CD4-positive, alpha-beta memory T cell (primary cell): ENCODE measurements around the gene LRSAM1. TPM values are rescaled to one million over a fixed set of nuclear protein-coding genes. Genes with fewer than 3 reads are reported as not detected.

Source experiments
- CTCF ChIA-PET: fragments of 350-600 bp; sonication (Branson Sonifier 250); formaldehyde crosslinking; loops from one replicate; lab custom pipeline; 2021; ENCODE audit warnings: inconsistent platforms; ENCODE audit not compliant: partially characterized antibody; lab: Charles Lee
- POLR2A ChIA-PET: fragments of 350-600 bp; sonication (Branson Sonifier 250); formaldehyde crosslinking; loops from one replicate; lab custom pipeline; 2021; ENCODE audit not compliant: partially characterized antibody; lab: Charles Lee
- DNase-seq, 5 donors: peaks; one replicate each; pipeline versions ENCODE4 v3.0.0 to v3.0.0-alpha.2; 2020 to 2022; ENCODE audit warnings: mixed read lengths in 1 of 5
- H3K27ac ChIP-seq: one replicate; pipeline ENCODE4 v1.7.0; 2013; ENCODE audit warnings: low read depth, low read length
- H3K27me3 ChIP-seq: 2 replicates; pipeline ENCODE4 v1.7.0; 2013; ENCODE audit warnings: mild to moderate bottlenecking, low read length, moderate library complexity; ENCODE audit not compliant: insufficient read depth
- H3K36me3 ChIP-seq: 2 replicates; pipeline ENCODE4 v1.7.0; 2013; ENCODE audit warnings: mild to moderate bottlenecking, low read length, moderate library complexity; ENCODE audit not compliant: insufficient read depth
- H3K4me1 ChIP-seq: 2 replicates; pipeline ENCODE4 v1.7.0; 2013; ENCODE audit warnings: mild to moderate bottlenecking, low read length, moderate library complexity; ENCODE audit not compliant: insufficient read depth
- H3K4me3 ChIP-seq, 2 donors: one replicate each; pipeline ENCODE4 v1.7.0; 2013; ENCODE audit warnings: low read length in 2 of 2, mild to moderate bottlenecking in 1 of 2
- H3K9me3 ChIP-seq, 2 donors: one replicate each; pipeline ENCODE4 v1.7.0; 2013; ENCODE audit warnings: low read length in 2 of 2, control low read depth in 1 of 2; ENCODE audit not compliant: control insufficient read depth in 1 of 2
- H3K27ac Mint-ChIP-seq, 7 donors: one replicate each; pipeline ENCODE4 v1.8.0; 2020 to 2021; ENCODE audit warnings: mixed read lengths in 7 of 7, mild to moderate bottlenecking in 6 of 7, inconsistent platforms in 3 of 7, moderate library complexity in 3 of 7
- H3K27me3 Mint-ChIP-seq, 2 donors: one replicate each; pipeline ENCODE4 v1.8.0; 2020 to 2021; ENCODE audit warnings: mixed read lengths in 2 of 2
- H3K36me3 Mint-ChIP-seq, 2 donors: one replicate each; pipeline ENCODE4 v1.8.0; 2020 to 2021; ENCODE audit warnings: mixed read lengths in 2 of 2, inconsistent platforms in 1 of 2, mild to moderate bottlenecking in 1 of 2
- H3K4me1 Mint-ChIP-seq, 4 donors: one replicate each; pipeline ENCODE4 v1.8.0; 2020 to 2021; ENCODE audit warnings: mixed read lengths in 4 of 4, mild to moderate bottlenecking in 1 of 4
- H3K4me3 Mint-ChIP-seq, 8 donors: one replicate each; pipeline ENCODE4 v1.8.0; 2020 to 2021; ENCODE audit warnings: mixed read lengths in 8 of 8, mild to moderate bottlenecking in 7 of 8, moderate library complexity in 6 of 8, inconsistent platforms in 3 of 8
- H3K9me3 Mint-ChIP-seq, 8 donors: one replicate each; pipeline ENCODE4 v1.8.0; 2020 to 2021; ENCODE audit warnings: mixed read lengths in 8 of 8, mild to moderate bottlenecking in 5 of 8, inconsistent platforms in 3 of 8, moderate library complexity in 1 of 8
- intact Hi-C: fragments of 100-400 bp; cut with micrococcal nuclease; formaldehyde crosslinking; loops from one replicate; pipeline ENCODE4 v1.15.1; 2023
- polyA plus RNA-seq, 2 donors: library from polyadenylated mRNA; unstranded; fragments of 300-500 nt; fragmentation: Illumina TruSeq; gene quantifications; one replicate each; pipeline ENCODE4 v1.2.3, GENCODE V29; 2021
- total RNA-seq, 2 experiments: library from RNA; stranded (reverse); gene quantifications; one replicate each; pipeline ENCODE4 v1.2.3, GENCODE V29; 2021

LRSAM1 gene
- total and polyA plus RNA-seq, 4 experiments from 2014 or later: 4.3 to 31.3 (median 19.9) TPM

GRCh38 chr9:127449332-127449966, 1.9 kb upstream of the LRSAM1 start:
- Mint-ChIP-seq H3K4me1 (peaks cover 27 to 62% (median 39%) of the 10 kb centered on the region in 4 donors), H3K27ac (peak overlapping the region; percentile 73 to 98 (median 96)), H3K27me3 (no peaks in the 10 kb centered on the region), H3K36me3 (peaks cover 45 to 75% of the 10 kb centered on the region in 2 donors), H3K9me3 (peaks cover 0 to 7% (median 0%) of the 10 kb centered on the region in 8 donors), H3K4me3 (peak overlapping the region; percentile 95 to 99 (median 96))
- Histone ChIP-seq H3K9me3 (no peaks in the 10 kb centered on the region), H3K4me3 (peak overlapping the region; percentile 86 to 97), H3K27ac (peak overlapping the region; percentile 83), H3K36me3 (peaks cover 50% of the 10 kb centered on the region), H3K27me3 (no peaks in the 10 kb centered on the region), H3K4me1 (peaks cover 29% of the 10 kb centered on the region)
- ChIA-PET POLR2A (interaction anchor here (0.9 to 4.1 kb wide), 11 partner anchors 9 to 645 kb away, joined by 3 to 67 read pairs (median 21); partner anchors contain the start of genes SLC2A8, TOR2A, ZBTB43 and ZNF79), CTCF (interaction anchor here (1.0 to 1.4 kb wide), 3 partner anchors 10 to 53 kb away, joined by 3 to 6 read pairs (median 5); partner anchors contain the start of gene SLC2A8)
- intact Hi-C loops: no loop called here
- no peak for DNase-seq

DNA sequence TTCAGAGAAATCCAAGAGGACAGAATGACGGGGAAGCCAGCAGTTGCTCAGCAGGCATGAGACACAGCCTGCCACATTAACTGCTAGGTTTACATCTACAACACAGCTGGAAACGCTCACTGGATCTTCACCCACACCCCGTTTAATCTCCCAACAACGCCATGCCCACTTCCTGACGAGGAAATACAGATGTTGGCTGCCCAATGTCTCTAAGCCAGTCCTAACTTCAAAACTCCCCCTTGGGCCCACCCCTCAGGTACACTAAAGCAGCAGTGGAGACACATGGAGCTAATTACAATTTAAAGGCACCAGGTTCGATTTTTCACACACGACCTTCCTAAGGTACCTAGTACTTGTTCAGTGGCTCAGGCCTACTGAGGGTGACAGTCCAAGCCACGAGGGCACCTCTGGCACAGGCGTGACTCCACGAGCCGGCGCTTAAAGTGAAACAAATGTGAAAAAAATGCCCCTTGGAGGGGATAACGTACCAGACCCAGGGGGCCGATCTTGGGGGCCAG, 1.0 kb upstream of the LRSAM1 start:
- Histone ChIP-seq H3K27ac (peak overlapping the region; percentile 83), H3K4me1 (peaks cover 29% of the 10 kb centered on the region), H3K9me3 (no peaks in the 10 kb centered on the region), H3K36me3 (peaks cover 42% of the 10 kb centered on the region), H3K27me3 (no peaks in the 10 kb centered on the region), H3K4me3 (peak overlapping the region; percentile 86 to 97)
- intact Hi-C loops: loop anchor here (2.0 to 5.0 kb wide), 8 partner anchors 54 to 334 kb away; partner anchors contain the start of genes PTRH1, SLC2A8, TOR2A and TTC16
- peaks cover 0 to 3% (median 0%) of the 10 kb centered on the region in 8 donors for H3K9me3 Mint-ChIP-seq
- ChIA-PET CTCF (interaction anchor here (0.9 to 1.4 kb wide), 4 partner anchors 11 to 139 kb away, joined by 3 to 6 read pairs (median 6); partner anchors contain the start of gene SLC2A8), POLR2A (interaction anchor here (0.8 to 4.1 kb wide), 39 partner anchors 10 to 800 kb away, joined by 3 to 67 read pairs (median 5); partner anchors contain the start of genes PTRH1, RALGPS1, SH2D3C and SLC2A8)
- peak overlapping the region; percentile 95 to 98 (median 96) for H3K27ac Mint-ChIP-seq
- DNase-seq: peak in 1 of 5 donors; percentile 22
- no peaks in the 10 kb centered on the region for H3K27me3 Mint-ChIP-seq
- peak overlapping the region; percentile 95 to 99 (median 96) for H3K4me3 Mint-ChIP-seq
- peaks cover 27 to 62% (median 38%) of the 10 kb centered on the region in 4 donors for H3K4me1 Mint-ChIP-seq
- H3K36me3 Mint-ChIP-seq: peaks cover 37 to 66% of the 10 kb centered on the region in 2 donors

GRCh38 chr9:127451608-127451857, 223 bp downstream of the LRSAM1 start:
- peaks cover 29% of the 10 kb centered on the region for H3K4me1 ChIP-seq
- Mint-ChIP-seq H3K4me3 (peak overlapping the region; percentile 95 to 99 (median 96)), H3K9me3 (peaks cover 0 to 3% (median 0%) of the 10 kb centered on the region in 8 donors), H3K4me1 (peaks cover 27 to 57% (median 36%) of the 10 kb centered on the region in 4 donors), H3K27me3 (no peaks in the 10 kb centered on the region), H3K36me3 (peaks cover 31 to 59% of the 10 kb centered on the region in 2 donors), H3K27ac (peak overlapping the region; percentile 95 to 98 (median 96))
- no peaks in the 10 kb centered on the region for H3K27me3 ChIP-seq
- ChIA-PET POLR2A (interaction anchor here (0.6 to 4.1 kb wide), 38 partner anchors 8 to 799 kb away, joined by 3 to 67 read pairs (median 5); partner anchors contain the start of genes CDK9, PTRH1, RALGPS1 and SH2D3C), CTCF (interaction anchor here (0.7 to 1.3 kb wide), 3 partner anchors 133 to 235 kb away, joined by 3 to 4 read pairs (median 4); no protein-coding TSS in a partner anchor)
- peaks cover 37% of the 10 kb centered on the region for H3K36me3 ChIP-seq
- intact Hi-C loops: loop anchor here (1.0 to 5.0 kb wide), 9 partner anchors 27 to 333 kb away; partner anchors contain the start of genes PTRH1, SLC2A8, TOR2A and TTC16
- DNase-seq: no peak
- peak overlapping the region; percentile 86 to 97 for H3K4me3 ChIP-seq
- no peaks in the 10 kb centered on the region for H3K9me3 ChIP-seq
- peak overlapping the region; percentile 83 for H3K27ac ChIP-seq

DNA sequence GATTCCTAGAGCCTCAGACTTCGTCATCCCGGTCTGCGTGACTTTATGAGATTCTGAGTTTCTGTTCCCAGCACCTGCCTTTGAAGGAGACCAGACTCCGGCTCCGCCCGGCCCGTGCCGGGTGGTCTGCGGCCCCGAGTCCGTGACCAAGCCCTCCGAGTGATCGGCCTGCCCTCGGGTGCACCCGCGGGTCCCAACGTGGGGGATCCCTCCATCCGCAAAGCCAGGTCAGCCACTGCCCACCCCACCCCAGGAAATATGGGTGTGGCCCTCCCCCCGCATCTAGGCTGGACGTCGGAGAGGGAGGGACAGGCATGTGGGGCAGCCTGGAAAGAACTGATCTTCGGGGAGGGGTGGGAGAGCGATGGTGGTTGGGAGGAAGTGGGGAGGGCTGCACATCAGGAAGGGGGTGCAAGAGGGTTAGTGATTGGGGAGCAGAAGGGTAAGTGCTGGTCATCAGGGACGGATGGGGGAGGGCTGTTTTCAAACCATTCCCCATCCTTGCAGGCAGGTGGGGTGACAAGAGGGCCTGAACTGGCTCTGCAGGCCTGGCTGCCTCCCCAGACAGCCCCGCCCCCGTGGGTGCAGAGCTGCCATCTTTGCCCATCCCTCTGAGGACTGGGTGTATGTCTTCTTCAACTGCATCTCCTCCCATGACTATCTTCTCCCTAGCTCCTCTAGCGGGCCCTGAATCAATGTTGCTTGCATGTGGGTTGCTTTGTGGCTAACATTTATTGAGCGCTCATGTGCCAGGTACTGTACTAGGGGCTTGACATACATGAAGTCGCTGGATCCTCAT, 747 bp downstream of the LRSAM1 start:
- Mint-ChIP-seq H3K27me3 (no peaks in the 10 kb centered on the region), H3K9me3 (peaks cover 0 to 3% (median 0%) of the 10 kb centered on the region in 8 donors), H3K4me1 (peaks cover 27 to 54% (median 36%) of the 10 kb centered on the region in 4 donors), H3K36me3 (peaks cover 28 to 56% of the 10 kb centered on the region in 2 donors), H3K27ac (peak overlapping the region; percentile 95 to 98 (median 96)), H3K4me3 (peak overlapping the region; percentile 95 to 99 (median 96))
- H3K27me3 ChIP-seq: no peaks in the 10 kb centered on the region
- peaks cover 29% of the 10 kb centered on the region for H3K4me1 ChIP-seq
- POLR2A ChIA-PET: interaction anchor here (0.6 to 4.1 kb wide), 33 partner anchors 8 to 798 kb away, joined by 3 to 67 read pairs (median 6); partner anchors contain the start of genes CDK9, PTRH1, RALGPS1 and SLC2A8
- intact Hi-C loops: loop anchor here (1.0 to 5.0 kb wide), 9 partner anchors 28 to 333 kb away; partner anchors contain the start of genes PTRH1, SLC2A8, TOR2A and TTC16
- peaks cover 32% of the 10 kb centered on the region for H3K36me3 ChIP-seq
- peak overlapping the region; percentile 86 to 97 for H3K4me3 ChIP-seq
- peak overlapping the region; percentile 83 for H3K27ac ChIP-seq
- CTCF ChIA-PET: interaction anchor here (0.7 to 1.3 kb wide), 2 partner anchors 133 to 228 kb away, joined by 3 to 4 read pairs; no protein-coding TSS in a partner anchor
- peak; percentile 23 to 62 (median 31) for DNase-seq
- H3K9me3 ChIP-seq: no peaks in the 10 kb centered on the region

GRCh38 chr9:127452691-127453090, 1.4 kb downstream of the LRSAM1 start:
- CTCF ChIA-PET: no interaction called here
- Histone ChIP-seq H3K36me3 (peaks cover 25% of the 10 kb centered on the region), H3K27me3 (no peaks in the 10 kb centered on the region), H3K4me3 (peak overlapping the region; percentile 86 to 97), H3K9me3 (no peaks in the 10 kb centered on the region), H3K27ac (no peak overlapping the region), H3K4me1 (peaks cover 29% of the 10 kb centered on the region)
- no peaks in the 10 kb centered on the region for H3K27me3 Mint-ChIP-seq
- H3K4me1 Mint-ChIP-seq: peaks cover 28 to 51% (median 36%) of the 10 kb centered on the region in 4 donors
- H3K27ac Mint-ChIP-seq: peak overlapping the region in 2 of 7 donors; percentile 35 to 97
- intact Hi-C loops: loop anchor here (5.0 kb wide), 1 partner anchor 265 kb away; the partner anchor contains the start of genes PTRH1 and TTC16
- DNase-seq: no peak
- peaks cover 28 to 56% of the 10 kb centered on the region in 2 donors for H3K36me3 Mint-ChIP-seq
- H3K4me3 Mint-ChIP-seq: peak overlapping the region; percentile 70 to 99 (median 96)
- H3K9me3 Mint-ChIP-seq: peaks cover 0 to 3% (median 0%) of the 10 kb centered on the region in 8 donors
- POLR2A ChIA-PET: interaction anchor here (0.9 to 4.1 kb wide), 4 partner anchors 9 to 227 kb away, joined by 3 to 67 read pairs (median 38); partner anchors contain the start of gene ZNF79

DNA sequence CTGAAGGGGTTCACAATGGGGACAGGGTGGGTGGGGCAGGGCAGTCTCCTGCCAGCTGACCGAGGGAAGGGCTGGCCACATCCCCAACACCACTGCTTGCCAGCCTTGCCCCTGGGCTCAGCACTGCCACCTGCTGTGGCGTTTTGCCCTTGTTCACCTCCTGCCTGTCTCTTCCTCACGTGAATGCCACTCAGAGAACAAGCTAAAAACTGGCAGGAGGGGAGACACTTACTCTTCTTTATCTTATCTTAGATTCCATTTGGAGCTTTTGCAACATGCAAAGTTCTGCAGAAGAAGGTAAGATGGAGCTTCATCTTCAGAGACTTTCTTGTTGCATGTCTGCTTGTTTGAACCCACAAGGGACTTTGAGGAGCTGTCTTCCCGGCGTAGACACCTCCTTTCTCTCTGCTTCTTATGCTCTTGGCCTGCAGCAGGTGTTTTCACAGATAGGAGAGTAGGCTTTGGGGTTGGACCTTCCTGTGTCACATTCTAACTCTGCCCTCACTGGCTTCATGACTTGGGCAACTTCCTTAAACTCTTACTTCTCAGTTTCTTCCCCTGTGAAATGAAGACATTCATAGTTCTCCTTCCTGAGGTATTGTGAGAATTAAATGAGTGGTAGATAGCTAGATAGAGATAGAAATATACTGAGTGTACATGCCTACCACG, 4.1 kb downstream of the LRSAM1 start:
- intact Hi-C loops: no loop called here
- Mint-ChIP-seq H3K9me3 (peaks cover 0 to 3% (median 0%) of the 10 kb centered on the region in 8 donors), H3K4me1 (peaks cover 8 to 23% (median 12%) of the 10 kb centered on the region in 4 donors), H3K27me3 (no peaks in the 10 kb centered on the region), H3K36me3 (peaks cover 9 to 37% of the 10 kb centered on the region in 2 donors), H3K4me3 (no peak overlapping the region), H3K27ac (peak overlapping the region in 1 of 7 donors; percentile 7)
- no peak for DNase-seq
- ChIA-PET CTCF (interaction anchor here (0.7 to 1.8 kb wide), 9 partner anchors 9 to 257 kb away, joined by 3 to 8 read pairs (median 3); partner anchors contain the start of gene SLC2A8), POLR2A (interaction anchor here (0.9 kb wide), 1 partner anchor 31 kb away, joined by 3 read pairs; the partner anchor contains the start of gene ZNF79)
- no peak overlapping the region for H3K27ac ChIP-seq
- no peaks in the 10 kb centered on the region for H3K27me3 ChIP-seq
- peaks cover 12% of the 10 kb centered on the region for H3K4me1 ChIP-seq
- H3K9me3 ChIP-seq: no peaks in the 10 kb centered on the region
- H3K4me3 ChIP-seq: no peak overlapping the region
- peaks cover 3% of the 10 kb centered on the region for H3K36me3 ChIP-seq
